Measurements from ENCODE around the gene TMEFF2.

Gene TMEFF2

DNA sequence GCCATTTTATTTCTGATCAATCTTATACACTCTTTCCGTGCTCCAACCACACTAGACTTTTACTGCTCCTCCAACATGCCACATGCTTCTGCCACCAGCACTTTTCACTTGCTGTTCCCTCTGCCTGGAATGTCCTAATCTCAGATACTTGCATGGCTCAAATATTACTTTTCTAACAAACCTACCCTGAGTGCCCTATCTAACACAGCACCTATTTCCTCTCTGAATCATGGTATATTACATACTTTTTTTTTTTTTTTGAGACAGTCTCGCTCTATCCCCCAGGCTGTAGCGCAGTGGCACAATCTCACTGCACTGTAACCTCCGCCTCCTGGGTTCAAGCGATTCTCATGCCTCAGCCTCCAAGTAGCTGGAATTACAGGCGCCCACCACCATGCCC, 181.5 kb downstream of the TMEFF2 start:
- DNase-seq (ENCODE audit: low spot score) = no peak

DNA sequence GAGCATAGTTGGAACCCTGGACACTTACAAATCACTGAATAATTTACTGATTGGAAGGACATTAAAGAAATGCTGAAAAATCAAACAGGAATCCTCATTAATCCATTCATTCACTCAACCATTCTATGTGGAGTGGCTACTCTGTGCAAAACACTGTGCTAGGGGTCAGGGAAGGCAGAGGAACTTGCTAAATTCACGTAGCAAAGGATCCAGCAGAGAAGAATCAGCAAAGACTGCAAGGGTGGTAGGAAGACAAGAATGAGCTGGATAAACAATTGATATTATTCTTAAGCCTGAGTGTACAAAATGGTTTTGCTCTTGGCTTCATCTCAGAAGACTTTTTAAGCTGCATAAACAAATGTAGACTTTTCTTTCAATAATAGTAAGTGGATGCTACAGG, 183.5 kb downstream of the TMEFF2 start:
- no peak for DNase-seq (ENCODE audit: low spot score)

DNA sequence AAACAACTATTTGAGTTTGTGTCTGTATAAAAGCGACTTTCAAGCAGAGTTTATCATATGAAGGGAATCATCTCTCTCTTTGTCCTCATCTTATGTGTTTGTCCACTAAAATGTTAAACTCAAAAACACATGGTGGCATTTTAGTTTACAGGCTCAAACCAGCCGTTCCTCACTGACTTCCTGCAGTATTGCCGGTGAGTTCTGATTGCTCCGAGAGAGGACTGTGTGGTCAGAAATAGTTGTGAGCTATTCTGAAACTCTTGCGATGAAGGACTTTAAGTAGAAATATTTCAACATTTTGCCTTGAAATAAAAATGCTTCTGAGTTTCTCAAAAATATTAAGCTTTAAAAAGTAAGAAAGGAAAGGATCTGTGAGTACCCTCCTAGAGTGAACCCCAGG, 184.7 kb downstream of the TMEFF2 start:
- no peak for DNase-seq (ENCODE audit: low spot score)

DNA sequence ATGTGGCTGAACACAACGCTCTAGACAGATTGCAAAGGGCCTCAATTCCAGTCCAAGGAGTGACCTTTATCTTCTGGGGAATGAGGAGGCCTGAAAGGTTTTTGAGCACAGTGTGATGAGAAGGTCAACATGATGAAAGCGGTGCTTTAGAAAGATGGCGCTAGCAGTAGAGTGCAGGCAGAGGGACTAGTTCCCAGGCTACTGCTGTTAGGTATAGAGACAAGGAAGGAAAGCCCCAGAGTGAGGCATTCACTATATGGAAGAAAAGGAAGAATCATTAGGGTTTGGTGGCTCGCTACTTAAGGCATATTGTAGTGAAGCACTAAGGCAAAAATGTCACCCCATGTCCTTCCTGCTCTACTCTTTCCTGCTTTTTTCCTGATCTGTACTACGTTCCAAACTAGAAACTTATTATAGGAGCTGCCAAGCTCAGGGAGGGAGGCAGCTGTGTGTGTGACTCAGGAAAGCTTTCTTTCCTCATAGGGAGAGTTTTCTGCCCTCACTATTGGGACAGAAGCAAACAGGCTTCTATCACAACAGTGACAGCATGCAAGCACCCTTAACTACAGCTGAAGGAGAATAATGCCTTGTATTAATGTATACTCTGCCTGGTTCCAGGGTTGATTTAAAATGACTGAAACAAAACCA, 187.0 kb downstream of the TMEFF2 start:
- DNase-seq (ENCODE audit: low spot score) = no peak

DNA sequence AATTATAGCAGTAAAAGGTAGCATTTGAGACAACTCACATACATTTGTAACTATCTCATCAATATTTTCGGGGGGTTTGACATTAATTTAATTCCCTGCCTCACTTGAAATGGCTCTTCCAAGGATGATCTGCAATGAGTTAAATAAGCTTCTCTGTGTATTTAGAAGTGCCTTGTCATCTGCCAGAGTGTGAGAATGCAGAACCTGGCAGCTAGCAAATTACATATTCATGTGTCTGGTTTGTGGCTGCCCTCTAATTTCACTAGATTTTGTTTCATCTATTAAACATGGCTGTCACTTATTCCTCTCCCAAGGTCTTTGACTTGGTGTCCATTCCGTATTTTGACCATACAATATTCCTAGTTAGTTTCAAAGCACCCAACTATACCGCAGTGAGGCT, 189.5 kb downstream of the TMEFF2 start:
- DNase-seq (ENCODE audit: low spot score) = no peak

DNA sequence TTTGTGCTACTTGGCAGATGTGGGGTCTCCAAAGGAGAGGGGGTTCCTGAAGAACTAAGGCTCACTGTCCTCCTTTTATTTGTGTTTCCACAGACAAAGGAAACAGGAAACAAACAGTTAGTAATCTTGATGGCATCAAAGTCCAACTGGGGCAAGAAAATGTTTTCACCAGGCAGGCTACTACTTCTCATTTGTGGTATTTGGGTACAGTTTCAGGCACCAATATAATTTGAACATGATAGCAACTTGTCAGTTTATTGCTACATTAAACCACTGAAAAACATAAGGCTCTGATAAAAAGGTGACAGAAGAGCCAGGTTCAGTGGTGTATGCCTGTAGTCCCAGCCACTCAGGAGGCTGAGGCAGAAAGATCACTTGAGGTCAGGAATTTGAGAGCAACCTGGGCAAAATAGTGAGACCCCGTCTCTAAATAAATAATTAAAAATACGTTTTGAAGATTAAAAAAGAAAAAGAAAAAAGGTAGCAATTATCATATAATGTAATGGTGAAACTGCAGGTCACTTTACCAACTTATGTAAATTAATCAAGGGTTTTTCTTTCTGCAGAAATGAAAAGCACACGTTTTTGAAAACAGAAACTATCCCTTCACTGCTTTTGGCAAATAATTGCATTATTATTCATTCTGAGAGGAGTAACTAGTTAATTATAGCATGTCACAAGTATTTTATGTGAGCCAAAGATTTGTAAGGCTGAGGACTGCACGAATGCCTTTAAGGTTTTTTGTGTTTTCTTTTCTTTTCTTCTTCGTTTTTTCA, 190.4 kb downstream of the TMEFF2 start:
- DNase-seq (ENCODE audit: low spot score) = no peak

DNA sequence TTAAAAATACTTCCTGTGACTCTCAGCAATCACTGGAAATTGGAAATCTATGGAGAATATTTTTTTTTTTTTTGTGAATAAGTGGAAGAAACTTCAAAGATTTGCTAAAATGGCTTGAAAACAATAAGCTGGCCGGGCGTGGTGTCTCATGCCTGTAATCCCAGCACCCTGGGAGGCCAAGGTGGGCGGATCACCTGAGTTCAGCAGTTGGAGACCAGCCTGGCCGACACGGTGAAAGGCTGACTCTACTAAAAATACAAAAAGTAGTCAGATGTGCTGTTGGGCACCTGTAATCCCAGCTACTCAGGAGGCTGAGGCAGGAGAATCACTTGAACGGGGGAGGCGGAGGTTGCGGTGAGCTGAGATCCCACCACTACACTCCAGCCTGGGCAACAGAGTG, 192.3 kb downstream of the TMEFF2 start:
- no peak for DNase-seq (ENCODE audit: low spot score)

DNA sequence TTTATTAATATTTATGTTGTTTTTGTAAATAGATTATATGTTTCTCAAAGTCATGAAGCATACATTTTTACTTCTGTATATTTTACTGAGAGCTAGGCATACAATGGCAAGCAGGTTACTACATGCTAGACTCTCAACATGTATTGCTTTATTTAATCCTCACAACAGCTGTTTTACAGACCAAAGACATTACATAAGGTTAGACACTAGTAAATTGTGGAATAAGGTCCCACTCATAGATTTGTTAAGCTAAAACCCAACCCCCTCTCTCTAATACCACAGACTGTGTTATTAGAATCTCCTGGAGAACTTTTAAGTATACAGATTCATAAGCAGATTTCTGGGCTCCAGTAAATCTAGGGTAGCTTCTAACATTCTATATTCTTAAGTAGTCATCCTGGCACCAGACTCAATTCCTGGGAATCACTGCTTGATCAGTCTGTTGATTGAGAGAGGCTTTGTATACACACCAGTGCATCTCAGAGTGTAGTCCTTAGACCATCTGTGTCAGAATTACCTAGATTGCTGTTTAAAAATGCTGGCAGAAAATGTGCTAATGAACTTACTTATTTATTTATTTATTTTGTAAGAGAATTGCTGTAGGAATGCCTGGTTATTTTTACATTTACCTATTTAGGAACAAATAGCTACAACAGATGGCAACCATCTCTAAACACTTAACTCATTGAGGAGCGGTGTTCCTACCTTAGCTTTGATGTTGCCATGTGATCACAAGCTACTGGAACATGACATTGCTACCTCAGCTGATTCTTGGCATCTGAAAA, 194.3 kb downstream of the TMEFF2 start:
- DNase-seq (ENCODE audit: low spot score) = no peak

DNA sequence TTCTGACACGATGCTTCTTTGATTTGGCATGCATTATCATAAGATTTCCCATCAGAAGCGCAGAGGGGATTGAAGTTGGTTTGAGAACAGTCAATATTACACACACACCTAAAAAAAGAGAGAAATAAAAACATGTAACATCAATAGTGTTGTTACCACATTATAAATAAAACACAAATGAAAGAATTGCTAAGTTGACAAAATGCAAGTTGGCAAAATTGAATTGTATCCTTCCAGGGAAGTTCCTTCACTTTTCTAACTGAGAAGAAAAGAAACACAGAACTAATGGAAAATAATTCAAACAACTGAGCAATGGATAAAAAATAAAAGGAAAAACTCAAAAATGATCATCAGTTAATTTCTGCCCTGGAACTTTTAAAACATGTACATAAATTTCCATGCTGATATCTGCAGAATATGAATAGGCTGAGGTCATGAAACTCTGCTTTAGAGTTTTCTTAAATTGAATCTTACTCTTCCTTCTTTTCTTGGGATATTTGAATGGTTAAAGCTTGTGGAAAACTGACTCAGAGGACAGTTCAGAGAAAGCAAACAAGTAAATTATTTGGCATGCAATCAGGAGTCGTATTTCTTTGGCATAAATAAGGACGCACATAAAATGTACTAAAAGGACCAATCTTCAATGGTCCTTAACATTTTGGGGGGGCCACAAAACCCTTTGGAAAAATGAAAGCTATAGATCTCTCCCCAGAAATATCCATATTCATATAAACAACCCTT, 195.5 kb downstream of the TMEFF2 start:
- DNase-seq (ENCODE audit: low spot score) = no peak

DNA sequence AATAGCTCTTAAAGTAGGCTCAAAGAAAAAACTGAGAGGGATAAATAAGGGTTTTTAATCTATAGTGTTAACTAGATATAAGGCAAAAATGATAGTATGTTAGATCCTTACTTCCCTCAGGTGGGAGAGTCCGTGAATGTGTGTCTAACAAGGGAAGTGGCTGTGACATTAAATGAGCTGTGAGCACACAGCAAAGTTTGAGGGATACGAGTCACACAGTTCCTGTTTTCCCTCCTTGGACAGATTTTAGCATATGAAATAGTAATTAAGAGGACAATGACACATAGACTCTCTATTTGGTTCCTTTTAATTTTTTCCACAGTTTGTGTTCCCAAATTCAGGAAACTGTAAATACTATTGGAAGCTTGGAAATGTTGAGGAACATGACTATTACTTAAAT, 199.4 kb downstream of the TMEFF2 start:
- DNase-seq (ENCODE audit: low spot score) = no peak

DNA sequence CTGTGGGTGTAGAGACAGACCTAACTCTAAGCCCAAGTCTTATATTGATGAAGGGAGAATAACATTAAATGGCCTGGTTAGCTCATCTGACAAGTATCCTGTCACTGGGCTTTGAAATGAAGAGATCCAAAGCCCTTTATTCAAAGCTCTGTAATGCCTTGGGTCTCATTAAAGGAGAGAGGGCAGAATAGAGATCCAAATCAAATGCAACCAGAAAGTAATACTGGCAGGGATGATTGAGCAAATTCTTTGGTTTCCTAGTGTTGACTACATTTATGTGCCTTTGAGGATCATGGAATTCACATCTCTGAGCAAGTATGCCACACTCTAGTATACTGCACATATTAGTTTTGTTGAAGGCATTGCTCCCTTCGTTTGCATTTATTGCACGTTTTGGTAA, 200.0 kb downstream of the TMEFF2 start:
- no peak for DNase-seq (ENCODE audit: low spot score)

DNA sequence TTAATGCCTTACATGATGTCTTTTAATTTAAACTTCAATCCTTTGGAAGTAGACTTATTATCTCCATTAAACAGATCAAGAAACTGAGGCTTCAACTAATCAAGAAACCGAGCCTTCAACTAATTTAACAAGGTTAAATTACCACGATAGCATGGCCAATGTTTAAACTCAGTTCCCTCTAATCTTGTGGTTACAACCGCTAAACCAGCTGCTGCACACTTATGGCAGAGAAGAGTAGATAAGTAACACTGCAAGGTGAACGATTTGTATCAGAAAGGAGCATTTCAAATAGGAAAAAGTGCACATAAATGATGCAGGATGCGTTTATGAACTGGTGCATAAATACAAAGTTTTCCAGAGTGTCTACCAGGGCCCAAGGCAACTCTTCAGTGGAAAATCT, 203.3 kb downstream of the TMEFF2 start:
- DNase-seq (ENCODE audit: low spot score) = no peak

DNA sequence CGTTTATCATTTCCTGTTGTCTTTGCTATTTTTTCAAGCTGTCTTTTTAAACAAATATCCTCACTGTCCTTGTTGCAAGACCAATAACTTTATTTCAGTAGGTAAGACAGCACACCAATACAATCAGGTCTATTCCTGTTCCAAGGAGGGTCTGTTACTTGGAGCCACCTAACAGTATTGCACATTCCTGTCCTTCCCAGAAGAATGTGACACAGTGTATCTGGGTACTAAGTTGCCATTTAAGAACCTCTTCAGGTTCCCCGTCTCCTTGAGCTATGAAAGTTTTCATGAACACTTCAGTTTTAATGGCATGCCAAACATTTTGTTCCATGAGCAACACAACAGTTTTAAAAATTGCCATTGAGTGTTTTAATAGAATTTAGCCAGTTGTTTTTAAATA, 209.0 kb downstream of the TMEFF2 start:
- DNase-seq (ENCODE audit: low spot score) = no peak

DNA sequence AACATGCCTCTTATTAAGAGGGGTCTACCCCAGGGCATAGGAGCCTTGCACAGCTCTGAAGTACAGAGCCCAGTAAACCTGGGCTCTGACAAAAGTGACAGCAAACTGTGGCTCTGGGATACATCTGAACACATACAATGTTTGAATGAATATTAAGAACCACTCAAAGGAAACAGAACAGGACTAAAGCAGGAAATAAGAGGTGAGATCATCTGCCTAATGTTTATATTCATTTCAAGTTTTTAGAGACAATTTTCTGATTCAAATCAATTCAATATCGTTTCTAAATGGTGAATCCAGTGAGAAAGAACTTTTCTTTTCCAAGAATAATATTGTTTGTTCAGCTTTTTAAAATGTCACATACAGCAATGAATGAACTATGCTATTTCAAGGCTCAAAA, 211.1 kb downstream of the TMEFF2 start:
- no peak for DNase-seq (ENCODE audit: low spot score)

DNA sequence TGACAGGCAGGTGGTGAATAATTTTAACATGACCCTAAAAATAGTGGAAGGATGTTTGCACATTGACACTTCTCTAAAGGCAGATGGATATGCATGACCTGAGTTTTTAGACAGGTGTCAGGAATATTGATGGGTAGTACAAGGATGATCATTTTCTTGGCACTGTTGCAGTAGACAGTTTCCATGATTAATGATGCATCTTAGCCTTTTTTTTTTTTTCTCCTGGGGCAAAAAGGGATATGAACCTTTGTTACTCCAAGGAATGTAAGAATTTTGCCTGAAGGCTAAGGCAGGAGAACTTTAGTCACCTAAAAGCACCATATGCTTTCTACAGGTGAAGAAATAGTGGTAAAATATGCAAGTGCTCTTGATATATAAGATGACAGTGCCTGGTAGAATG, 211.5 kb downstream of the TMEFF2 start:
- DNase-seq (ENCODE audit: low spot score) = no peak

DNA sequence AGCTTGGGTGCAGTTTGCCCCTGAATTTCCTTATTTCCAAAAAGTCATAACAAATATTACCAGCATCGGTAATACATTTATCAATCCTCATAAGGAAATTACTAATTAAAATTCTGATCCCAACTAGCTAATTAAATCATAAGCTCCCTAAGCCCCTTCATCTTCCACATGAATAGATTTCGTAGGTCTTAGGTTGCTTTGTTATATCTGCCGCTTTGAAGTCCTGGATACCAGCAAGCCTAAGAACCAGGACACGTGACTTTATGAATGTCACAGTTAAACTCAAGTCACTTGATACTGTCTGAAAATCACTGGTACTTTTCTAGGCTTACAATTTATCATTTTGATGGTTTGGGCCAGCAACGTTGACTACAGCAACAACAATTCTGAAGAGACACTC, 213.0 kb downstream of the TMEFF2 start:
- no peak for DNase-seq (ENCODE audit: low spot score)

DNA sequence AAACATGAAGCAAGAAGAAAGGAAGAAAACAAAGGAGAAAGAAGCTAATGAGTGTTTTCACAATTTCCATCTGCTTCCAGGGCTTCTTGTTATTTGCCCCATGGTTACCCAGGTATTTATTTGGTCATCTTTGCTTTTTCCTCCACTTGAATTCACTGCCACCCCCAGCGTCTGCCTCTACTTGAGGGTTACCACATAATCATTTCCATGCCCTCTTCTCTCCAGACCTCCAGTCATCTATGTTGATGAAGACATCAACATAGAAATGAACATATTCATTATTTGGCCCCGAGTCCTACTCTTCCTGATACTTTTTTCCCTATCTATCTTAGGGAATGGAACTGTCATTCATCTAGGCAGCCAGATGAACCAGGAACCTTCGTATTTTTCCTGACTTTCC, 214.2 kb downstream of the TMEFF2 start:
- DNase-seq (ENCODE audit: low spot score) = no peak

DNA sequence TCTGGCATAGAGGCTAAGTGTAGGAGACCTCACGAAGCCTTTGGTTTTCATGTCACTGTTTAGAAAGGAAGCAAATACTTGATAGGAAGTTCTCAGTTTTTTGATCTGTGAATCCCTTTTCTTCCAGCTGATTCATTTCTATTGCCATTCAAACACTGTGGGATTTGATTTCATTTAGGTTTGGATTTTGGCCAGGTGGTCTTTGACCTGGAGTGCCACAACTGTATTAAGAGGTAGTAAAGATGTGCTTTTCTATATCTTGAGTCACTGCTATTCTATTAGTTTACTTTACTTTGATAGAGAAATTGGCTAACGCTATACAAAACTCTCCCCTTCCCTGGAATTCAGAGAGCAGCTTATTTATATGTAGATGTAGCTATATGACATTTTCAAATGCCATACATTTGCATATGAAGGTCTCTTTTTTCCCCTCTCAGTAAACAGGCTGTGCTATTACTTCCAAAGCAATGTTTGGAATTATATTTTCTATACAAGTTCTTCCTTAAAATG, 215.5 kb downstream of the TMEFF2 start:
- no peak for DNase-seq (ENCODE audit: low spot score)

DNA sequence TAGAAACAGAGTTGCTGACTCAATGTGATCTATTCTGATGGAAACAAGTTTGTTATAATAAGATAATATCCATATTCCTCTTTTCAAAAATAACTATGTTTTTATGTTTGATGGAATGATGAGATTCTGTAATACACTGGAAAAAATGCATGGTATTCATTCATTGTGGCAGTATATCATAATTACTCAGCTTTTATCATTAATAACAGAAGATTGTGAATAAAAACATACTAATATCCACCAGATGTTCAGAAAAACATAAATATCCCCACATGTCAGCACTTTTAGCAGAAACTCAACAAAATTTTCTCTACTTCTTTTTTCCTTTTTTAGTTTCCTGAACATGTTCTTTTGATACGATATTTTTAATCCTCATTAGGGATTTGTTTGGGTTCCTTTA, 217.0 kb downstream of the TMEFF2 start:
- no peak for DNase-seq (ENCODE audit: low spot score)

DNA sequence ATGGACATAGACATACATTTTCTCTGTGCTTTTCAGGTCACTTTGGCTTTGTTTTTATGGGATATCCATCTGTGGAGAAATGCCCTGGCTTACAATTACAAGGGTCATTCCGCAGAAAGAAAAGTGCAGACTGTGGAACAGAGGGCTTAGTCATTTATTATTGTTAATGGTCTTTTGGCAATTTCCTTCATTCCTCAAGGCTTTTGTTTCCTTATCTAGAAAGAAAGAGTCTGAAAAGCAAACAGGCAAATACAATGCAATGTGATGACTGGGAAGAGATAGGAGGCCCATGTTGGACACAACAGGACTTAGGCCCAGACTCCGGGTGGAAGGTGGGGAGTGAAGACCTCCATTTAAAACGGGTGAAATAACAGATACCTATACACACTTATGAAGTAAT, 218.3 kb downstream of the TMEFF2 start:
- no peak for DNase-seq (ENCODE audit: low spot score)

DNA sequence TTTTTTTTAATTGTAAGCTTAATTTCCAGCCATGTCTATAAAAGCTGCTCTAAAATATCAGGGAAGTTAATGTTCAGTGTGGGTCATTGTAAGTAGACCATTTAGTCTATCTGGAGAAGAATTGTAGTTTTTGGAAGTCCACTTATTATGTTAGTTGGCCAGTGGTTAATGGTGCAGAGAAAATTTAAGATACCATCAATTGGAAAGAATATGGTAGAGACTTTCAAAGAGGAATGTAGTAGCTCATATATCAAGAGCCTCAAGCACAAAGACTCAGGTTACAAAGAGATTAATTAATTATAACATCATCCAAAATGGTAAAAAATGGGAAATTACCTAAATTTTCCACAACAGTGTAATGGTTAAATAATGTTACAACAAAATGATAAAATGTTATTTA, 220.1 kb downstream of the TMEFF2 start:
- no peak for DNase-seq (ENCODE audit: low spot score)

DNA sequence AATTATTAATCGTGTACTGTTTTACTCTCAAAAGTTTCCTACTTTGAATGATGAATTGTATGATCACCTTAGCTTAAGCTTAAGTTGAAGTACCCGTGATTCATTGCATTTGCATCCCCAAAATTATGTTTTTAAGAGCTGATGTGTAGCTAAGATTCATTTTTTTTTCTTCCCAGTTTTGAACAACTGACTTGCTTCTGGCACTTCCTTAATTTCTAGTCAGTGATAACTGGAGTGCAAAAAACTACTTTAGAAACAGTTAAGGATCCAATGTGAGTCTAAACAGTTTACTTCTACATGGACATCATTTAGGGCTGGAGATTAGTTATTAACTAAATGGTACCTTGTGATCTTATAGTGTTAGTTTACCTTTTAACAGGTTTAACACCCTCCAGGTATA, 223.9 kb downstream of the TMEFF2 start:
- DNase-seq (ENCODE audit: low spot score) = no peak
